Chondrocyte (in vitro differentiated cells): ENCODE data around the gene ZNF687. TPM values are rescaled to one million over a fixed set of nuclear protein-coding genes. Genes with fewer than 3 reads are reported as not detected.

Experiments used
- DNase-seq: peaks from one replicate; pipeline ENCODE4 v3.0.0; 2021; ENCODE audit warnings: mixed read lengths, low spot score
- H3K27ac Mint-ChIP-seq: one replicate; pipeline ENCODE4 v1.8.0; 2021; ENCODE audit warnings: mild to moderate bottlenecking, moderate library complexity, mixed read lengths; ENCODE audit not compliant: unreplicated experiment
- H3K27me3 Mint-ChIP-seq: 2 replicates; pipeline ENCODE4 v1.8.0; 2021; ENCODE audit warnings: low read depth, mixed read lengths
- H3K36me3 Mint-ChIP-seq: 2 replicates; pipeline ENCODE4 v1.8.0; 2021; ENCODE audit warnings: low read depth, mixed read lengths
- H3K4me1 Mint-ChIP-seq: 2 replicates; pipeline ENCODE4 v1.8.0; 2021; ENCODE audit warnings: low read depth, mild to moderate bottlenecking, mixed read lengths
- H3K4me3 Mint-ChIP-seq: one replicate; pipeline ENCODE4 v1.8.0; 2021; ENCODE audit warnings: mild to moderate bottlenecking, moderate library complexity, mixed read lengths; ENCODE audit not compliant: unreplicated experiment
- H3K9me3 Mint-ChIP-seq: 2 replicates; pipeline ENCODE4 v1.8.0; 2021; ENCODE audit warnings: low read depth, mixed read lengths
- total RNA-seq: library from RNA; stranded (reverse); gene quantifications from 3 replicates; pipeline ENCODE4 v1.2.1, GENCODE V29; 2021
- TF ChIP-seq, protein P1 (sequence below): fragments of 200-600 bp; sonication (generic); IDR thresholded peaks from 2 replicates; pipeline ENCODE4 v1.5.0; 2021; ENCODE audit warnings: antibody characterized with exemption, mild to moderate bottlenecking, moderate library complexity

ZNF687 gene
- total RNA-seq, 1 donor from 2014 or later: 18.6 TPM

DNA sequence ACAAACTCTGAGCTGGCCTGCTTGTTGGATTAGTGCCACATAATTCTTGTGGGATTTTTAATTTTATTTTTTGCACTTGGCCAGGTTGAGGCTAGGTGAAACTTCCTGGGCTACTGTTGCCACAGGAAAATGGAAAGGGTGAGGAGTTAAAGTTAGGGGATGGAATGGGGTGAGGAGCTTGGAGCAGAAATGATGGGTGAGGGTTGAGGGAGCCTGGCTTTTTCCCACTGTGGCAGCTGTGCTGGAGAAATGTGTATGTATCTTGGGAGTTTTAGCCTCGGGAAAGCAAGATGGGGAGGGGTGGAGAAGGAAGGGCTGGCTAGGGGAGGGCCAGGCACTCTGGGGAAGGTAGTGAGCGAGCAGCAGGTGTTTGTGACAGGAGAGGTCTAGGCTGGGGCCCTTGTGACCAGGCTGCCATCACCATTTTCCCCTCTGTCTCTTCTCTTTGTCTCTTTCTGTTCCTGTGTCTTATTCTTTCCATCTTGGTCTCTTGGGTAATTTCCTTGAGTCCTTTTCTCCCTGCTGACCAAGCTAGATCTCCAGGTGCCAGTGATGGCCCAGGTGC, 2.0 kb downstream of the ZNF687 start:
- Mint-ChIP-seq H3K4me1 (peaks cover 18% of the 10 kb centered on the region), H3K4me3 (peak overlapping the region; percentile 95), H3K9me3 (no peaks in the 10 kb centered on the region), H3K36me3 (peaks cover 17% of the 10 kb centered on the region), H3K27ac (peak overlapping the region; percentile 78), H3K27me3 (no peaks in the 10 kb centered on the region)
- TF ChIP-seq, protein P1, sequence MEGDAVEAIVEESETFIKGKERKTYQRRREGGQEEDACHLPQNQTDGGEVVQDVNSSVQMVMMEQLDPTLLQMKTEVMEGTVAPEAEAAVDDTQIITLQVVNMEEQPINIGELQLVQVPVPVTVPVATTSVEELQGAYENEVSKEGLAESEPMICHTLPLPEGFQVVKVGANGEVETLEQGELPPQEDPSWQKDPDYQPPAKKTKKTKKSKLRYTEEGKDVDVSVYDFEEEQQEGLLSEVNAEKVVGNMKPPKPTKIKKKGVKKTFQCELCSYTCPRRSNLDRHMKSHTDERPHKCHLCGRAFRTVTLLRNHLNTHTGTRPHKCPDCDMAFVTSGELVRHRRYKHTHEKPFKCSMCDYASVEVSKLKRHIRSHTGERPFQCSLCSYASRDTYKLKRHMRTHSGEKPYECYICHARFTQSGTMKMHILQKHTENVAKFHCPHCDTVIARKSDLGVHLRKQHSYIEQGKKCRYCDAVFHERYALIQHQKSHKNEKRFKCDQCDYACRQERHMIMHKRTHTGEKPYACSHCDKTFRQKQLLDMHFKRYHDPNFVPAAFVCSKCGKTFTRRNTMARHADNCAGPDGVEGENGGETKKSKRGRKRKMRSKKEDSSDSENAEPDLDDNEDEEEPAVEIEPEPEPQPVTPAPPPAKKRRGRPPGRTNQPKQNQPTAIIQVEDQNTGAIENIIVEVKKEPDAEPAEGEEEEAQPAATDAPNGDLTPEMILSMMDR: no peak
- no peak for DNase-seq

DNA sequence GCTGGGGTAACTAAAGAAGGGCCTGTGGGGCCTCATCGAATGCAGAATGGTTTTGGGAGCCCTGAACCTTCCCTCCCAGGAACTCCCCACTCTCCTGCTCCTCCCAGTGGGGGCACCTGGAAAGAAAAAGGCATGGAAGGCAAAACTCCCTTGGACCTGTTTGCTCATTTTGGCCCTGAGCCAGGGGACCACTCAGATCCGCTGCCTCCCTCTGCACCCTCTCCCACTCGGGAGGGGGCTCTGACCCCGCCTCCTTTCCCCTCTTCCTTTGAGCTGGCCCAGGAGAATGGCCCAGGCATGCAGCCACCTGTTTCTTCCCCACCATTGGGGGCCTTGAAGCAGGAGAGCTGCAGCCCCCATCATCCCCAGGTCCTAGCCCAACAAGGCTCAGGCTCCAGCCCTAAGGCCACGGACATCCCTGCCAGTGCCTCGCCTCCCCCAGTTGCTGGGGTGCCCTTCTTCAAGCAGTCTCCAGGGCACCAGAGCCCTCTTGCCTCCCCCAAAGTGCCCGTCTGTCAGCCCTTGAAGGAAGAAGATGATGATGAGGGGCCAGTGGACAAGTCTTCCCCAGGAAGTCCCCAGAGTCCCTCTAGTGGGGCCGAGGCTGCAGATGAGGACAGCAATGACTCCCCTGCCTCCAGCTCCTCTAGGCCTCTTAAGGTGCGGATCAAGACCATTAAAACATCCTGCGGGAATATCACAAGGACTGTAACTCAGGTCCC, 4.7 kb downstream of the ZNF687 start:
- H3K36me3 Mint-ChIP-seq: peaks cover 17% of the 10 kb centered on the region

DNA sequence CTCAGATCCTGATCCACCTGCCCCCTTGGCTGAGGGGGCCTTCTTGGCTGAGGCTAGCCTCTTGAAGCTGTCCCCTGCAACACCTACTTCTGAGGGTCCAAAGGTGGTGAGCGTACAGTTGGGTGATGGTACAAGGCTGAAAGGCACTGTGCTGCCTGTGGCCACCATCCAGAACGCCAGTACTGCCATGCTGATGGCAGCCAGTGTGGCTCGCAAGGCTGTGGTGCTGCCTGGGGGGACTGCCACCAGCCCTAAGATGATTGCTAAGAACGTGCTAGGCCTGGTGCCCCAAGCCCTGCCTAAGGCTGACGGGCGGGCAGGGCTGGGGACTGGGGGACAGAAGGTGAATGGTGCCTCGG, 5.2 kb downstream of the ZNF687 start:
- no peaks in the 10 kb centered on the region for H3K27me3 Mint-ChIP-seq
- no peak overlapping the region for H3K27ac Mint-ChIP-seq
- peaks cover 18% of the 10 kb centered on the region for H3K4me1 Mint-ChIP-seq
- peak; percentile 78 for DNase-seq
- TF ChIP-seq, protein P1: no peak
- H3K36me3 Mint-ChIP-seq: peaks cover 17% of the 10 kb centered on the region
- H3K9me3 Mint-ChIP-seq: no peaks in the 10 kb centered on the region
- H3K4me3 Mint-ChIP-seq: no peak overlapping the region

More for the DNA sequence above, 4.7 kb downstream of the ZNF687 start:
- Mint-ChIP-seq H3K27ac (no peak overlapping the region), H3K4me3 (no peak overlapping the region), H3K9me3 (no peaks in the 10 kb centered on the region), H3K27me3 (no peaks in the 10 kb centered on the region), H3K4me1 (peaks cover 18% of the 10 kb centered on the region)
- peak; percentile 65 for DNase-seq
- TF ChIP-seq, protein P1: no peak

DNA sequence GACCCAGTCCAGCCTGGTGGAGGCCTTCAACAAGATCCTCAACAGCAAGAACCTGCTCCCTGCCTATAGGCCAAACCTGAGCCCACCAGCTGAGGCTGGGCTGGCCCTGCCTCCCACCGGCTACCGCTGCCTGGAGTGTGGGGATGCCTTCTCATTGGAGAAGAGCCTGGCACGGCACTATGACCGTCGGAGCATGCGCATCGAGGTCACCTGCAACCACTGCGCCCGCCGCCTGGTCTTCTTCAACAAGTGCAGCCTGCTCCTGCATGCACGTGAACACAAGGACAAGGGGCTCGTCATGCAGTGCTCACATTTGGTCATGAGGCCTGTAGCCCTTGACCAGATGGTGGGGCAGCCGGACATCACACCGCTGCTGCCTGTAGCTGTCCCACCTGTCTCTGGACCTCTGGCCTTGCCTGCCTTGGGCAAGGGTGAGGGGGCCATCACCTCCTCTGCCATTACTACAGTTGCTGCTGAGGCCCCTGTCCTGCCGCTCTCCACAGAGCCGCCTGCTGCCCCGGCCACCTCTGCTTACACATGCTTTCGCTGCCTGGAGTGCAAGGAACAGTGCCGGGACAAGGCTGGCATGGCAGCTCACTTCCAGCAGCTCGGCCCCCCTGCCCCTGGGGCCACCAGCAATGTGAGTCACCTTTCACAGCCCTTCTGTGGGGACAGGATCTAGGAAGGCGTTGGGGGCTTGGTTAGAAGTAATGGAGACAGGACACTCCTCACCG, 5.8 kb downstream of the ZNF687 start:
- no peak overlapping the region for H3K4me3 Mint-ChIP-seq
- H3K36me3 Mint-ChIP-seq: peaks cover 17% of the 10 kb centered on the region
- H3K4me1 Mint-ChIP-seq: peaks cover 17% of the 10 kb centered on the region
- H3K9me3 Mint-ChIP-seq: no peaks in the 10 kb centered on the region
- TF ChIP-seq, protein P1: no peak
- H3K27ac Mint-ChIP-seq: peak overlapping the region; percentile 22
- no peaks in the 10 kb centered on the region for H3K27me3 Mint-ChIP-seq
- no peak for DNase-seq

DNA sequence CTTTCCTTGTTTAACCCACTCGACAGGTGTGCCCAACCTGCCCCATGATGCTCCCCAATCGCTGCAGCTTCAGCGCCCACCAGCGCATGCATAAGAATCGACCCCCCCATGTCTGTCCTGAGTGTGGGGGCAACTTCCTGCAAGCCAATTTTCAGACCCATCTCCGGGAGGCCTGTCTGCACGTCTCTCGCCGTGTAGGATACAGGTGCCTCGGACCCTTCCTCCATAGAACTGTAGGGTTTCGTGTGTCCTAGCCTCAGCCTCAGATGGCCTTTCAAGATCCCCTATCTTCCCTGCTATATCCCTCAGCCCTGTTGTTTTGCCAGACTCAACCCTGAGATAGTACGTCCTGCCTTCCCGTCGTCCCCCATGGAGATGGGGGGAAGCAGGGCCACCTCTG, 6.4 kb downstream of the ZNF687 start:
- TF ChIP-seq, protein P1: no peak
- no peaks in the 10 kb centered on the region for H3K9me3 Mint-ChIP-seq
- H3K27me3 Mint-ChIP-seq: no peaks in the 10 kb centered on the region
- H3K4me3 Mint-ChIP-seq: no peak overlapping the region
- H3K27ac Mint-ChIP-seq: no peak overlapping the region
- peaks cover 11% of the 10 kb centered on the region for H3K4me1 Mint-ChIP-seq
- no peak for DNase-seq
- H3K36me3 Mint-ChIP-seq: peaks cover 21% of the 10 kb centered on the region
